Measurements from ENCODE around the gene PRR15L. TPM values are rescaled to one million over a fixed set of nuclear protein-coding genes. Genes with fewer than 3 reads are reported as not detected.
"Not testable (repeated sequence)": the region's sequence is repeated elsewhere in the genome, so short reads cannot be mapped to it uniquely, and the experiment has no call there.

Gene PRR15L
- total RNA-seq, 4 donors from 2014 or later: 111 to 230 (median 182) TPM

- no peak overlapping the region for H3K4me3 ChIP-seq
- H3K9me3 ChIP-seq: no peaks in the 10 kb centered on the region
- peaks cover 4 to 20% (median 13%) of the 10 kb centered on the region in 4 donors for H3K4me1 ChIP-seq
- 75 to 78% methylated on average over 3 to 5 of the region's 5 CpGs for WGBS, 2 donors (ENCODE audit: low coverage in 1 of 2)
- intact Hi-C loops (cut with DNase I; ENCODE audit: low total_unique reads): no loop called here
- TF ChIP-seq EP300 (IDR thresholded peaks at IDR 0.05; ENCODE audit: low read depth) (no peak), POLR2A (IDR thresholded peaks at IDR 0.05) (no peak), POLR2AphosphoS5 (IDR thresholded peaks at IDR 0.05) (no peak)
- TF ChIP-seq, protein P1, sequence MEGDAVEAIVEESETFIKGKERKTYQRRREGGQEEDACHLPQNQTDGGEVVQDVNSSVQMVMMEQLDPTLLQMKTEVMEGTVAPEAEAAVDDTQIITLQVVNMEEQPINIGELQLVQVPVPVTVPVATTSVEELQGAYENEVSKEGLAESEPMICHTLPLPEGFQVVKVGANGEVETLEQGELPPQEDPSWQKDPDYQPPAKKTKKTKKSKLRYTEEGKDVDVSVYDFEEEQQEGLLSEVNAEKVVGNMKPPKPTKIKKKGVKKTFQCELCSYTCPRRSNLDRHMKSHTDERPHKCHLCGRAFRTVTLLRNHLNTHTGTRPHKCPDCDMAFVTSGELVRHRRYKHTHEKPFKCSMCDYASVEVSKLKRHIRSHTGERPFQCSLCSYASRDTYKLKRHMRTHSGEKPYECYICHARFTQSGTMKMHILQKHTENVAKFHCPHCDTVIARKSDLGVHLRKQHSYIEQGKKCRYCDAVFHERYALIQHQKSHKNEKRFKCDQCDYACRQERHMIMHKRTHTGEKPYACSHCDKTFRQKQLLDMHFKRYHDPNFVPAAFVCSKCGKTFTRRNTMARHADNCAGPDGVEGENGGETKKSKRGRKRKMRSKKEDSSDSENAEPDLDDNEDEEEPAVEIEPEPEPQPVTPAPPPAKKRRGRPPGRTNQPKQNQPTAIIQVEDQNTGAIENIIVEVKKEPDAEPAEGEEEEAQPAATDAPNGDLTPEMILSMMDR (IDR thresholded peaks at IDR 0.05): no peak
- no peaks in the 10 kb centered on the region for H3K27me3 ChIP-seq
- DNase-seq: no peak
- no peaks in the 10 kb centered on the region for H3K36me3 ChIP-seq
- H3K27ac ChIP-seq: no peak overlapping the region
- in situ Hi-C loops (cut with MboI; ENCODE audit: low pct_ligation_motif_present in 1 of 4, low pct_unique_long_range_greater_than_20kb in 1 of 4, low sequenced_read_pairs in 3 of 4): no loop called here
Observed at GRCh38 chr17:47937941-47938340, 19.7 kb downstream of the PRR15L start.

- no peak overlapping the region for H3K4me3 ChIP-seq
- in situ Hi-C loops (cut with MboI; ENCODE audit: low pct_ligation_motif_present in 1 of 4, low pct_unique_long_range_greater_than_20kb in 1 of 4, low sequenced_read_pairs in 3 of 4) (no loop called here), intact Hi-C loops (cut with DNase I; ENCODE audit: low total_unique reads) (no loop called here)
- H3K27ac ChIP-seq: no peak overlapping the region
- H3K36me3 ChIP-seq: no peaks in the 10 kb centered on the region
- TF ChIP-seq POLR2A (IDR thresholded peaks at IDR 0.05) (no peak), POLR2AphosphoS5 (IDR thresholded peaks at IDR 0.05) (no peak), EP300 (IDR thresholded peaks at IDR 0.05; ENCODE audit: low read depth) (no peak)
- TF ChIP-seq, protein P1 (IDR thresholded peaks at IDR 0.05): no peak
- DNase-seq: no peak
- H3K9me3 ChIP-seq: no peaks in the 10 kb centered on the region
- peaks cover 0 to 7% (median 2%) of the 10 kb centered on the region in 4 donors for H3K4me1 ChIP-seq
- no peaks in the 10 kb centered on the region for H3K27me3 ChIP-seq
- WGBS, 2 donors (ENCODE audit: low coverage in 1 of 2): 71 to 78% methylated on average over 1 to 5 of the region's 5 CpGs
Observed at GRCh38 chr17:47935961-47936360, 21.7 kb downstream of the PRR15L start.

DNA sequence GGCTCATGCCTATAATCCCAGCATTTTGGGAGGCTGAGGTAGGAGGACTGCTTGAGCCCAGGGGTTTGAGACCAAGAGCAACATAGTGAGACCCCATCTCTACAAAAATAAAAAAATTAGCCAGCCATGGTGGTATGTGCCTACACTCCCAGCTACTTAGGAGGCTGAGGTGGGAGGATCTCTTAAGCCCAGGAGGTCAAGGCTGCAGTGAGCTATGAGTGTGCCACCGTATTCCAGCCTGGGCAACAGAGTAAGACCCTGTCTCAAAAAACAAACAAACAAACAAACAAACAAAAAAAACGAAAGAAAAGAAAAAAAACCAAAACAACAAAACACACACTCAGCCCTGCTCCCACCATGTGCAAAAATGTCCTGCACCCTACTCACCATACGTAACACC lies 22.2 kb downstream of the PRR15L start:
- H3K27me3 ChIP-seq; intact Hi-C loops (cut with DNase I; ENCODE audit: low total_unique reads); in situ Hi-C loops (cut with MboI; ENCODE audit: low pct_ligation_motif_present in 1 of 4, low pct_unique_long_range_greater_than_20kb in 1 of 4, low sequenced_read_pairs in 3 of 4): not testable (repeated sequence)

DNA sequence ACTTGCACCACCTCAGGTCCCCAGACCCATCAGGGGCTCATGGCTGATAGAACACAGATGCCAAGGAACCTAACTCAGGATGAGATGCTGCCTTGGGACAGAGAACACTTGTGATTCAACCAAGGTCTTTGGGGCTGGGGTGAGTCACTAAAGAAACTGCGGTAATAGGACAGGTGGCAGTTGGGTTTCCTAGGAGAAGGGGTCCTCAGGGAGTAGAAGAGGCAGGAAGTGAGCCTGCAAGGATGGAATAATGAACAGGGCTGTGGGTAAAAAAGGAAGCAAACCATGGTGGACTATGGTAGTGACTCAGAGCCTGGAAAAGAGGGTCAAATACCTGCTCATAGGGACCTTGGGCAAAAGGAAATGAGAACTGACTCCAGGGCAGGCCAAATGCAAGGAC lies 22.8 kb downstream of the PRR15L start:
- intact Hi-C loops (cut with DNase I; ENCODE audit: low total_unique reads) (no loop called here), in situ Hi-C loops (cut with MboI; ENCODE audit: low pct_ligation_motif_present in 1 of 4, low pct_unique_long_range_greater_than_20kb in 1 of 4, low sequenced_read_pairs in 3 of 4) (no loop called here)
- 100% methylated on average over 1 of the region's 1 CpG; no CpG with 5 or more reads in 1 of the 2 donors for WGBS, 2 donors (ENCODE audit: low coverage in 1 of 2)
- TF ChIP-seq, protein P1 (IDR thresholded peaks at IDR 0.05): no peak
- TF ChIP-seq POLR2AphosphoS5 (IDR thresholded peaks at IDR 0.05) (no peak), EP300 (IDR thresholded peaks at IDR 0.05; ENCODE audit: low read depth) (no peak), POLR2A (IDR thresholded peaks at IDR 0.05) (no peak)
- no peak for DNase-seq
- Histone ChIP-seq H3K27me3 (no peaks in the 10 kb centered on the region), H3K36me3 (no peaks in the 10 kb centered on the region), H3K4me1 (no peaks in the 10 kb centered on the region), H3K27ac (no peak overlapping the region), H3K4me3 (no peak overlapping the region), H3K9me3 (no peaks in the 10 kb centered on the region)

More for the DNA sequence above, 22.2 kb downstream of the PRR15L start:
- not testable (repeated sequence) for H3K4me1 ChIP-seq, DNase-seq, H3K9me3 ChIP-seq, H3K27ac ChIP-seq, H3K36me3 ChIP-seq, H3K4me3 ChIP-seq
- 62 to 72% methylated on average over 2 to 3 of the region's 3 CpGs for WGBS, 2 donors (ENCODE audit: low coverage in 1 of 2)

DNA sequence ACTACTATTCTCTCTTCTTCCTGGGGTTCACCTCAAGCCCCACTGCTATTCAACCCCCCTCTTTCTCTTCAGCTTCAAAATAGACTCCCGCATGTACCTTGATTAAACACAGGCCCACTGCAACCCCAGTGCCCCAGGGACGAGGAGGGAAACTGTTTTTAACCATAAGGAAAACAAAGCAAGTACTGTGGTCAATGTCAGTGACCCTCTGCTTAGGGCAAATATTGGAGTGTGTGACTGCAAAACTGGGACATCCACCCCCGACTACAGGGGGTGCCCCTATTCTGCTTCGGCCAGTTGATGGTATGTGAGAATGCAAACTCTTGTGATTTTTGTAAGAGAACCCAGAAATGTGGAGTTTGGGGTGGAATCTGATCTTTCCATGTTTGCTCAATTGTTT lies 25.8 kb downstream of the PRR15L start:
- intact Hi-C loops (cut with DNase I; ENCODE audit: low total_unique reads): no loop called here
- WGBS, 2 donors (ENCODE audit: low coverage in 1 of 2): 82 to 83% methylated on average over 2 to 4 of the region's 4 CpGs
- H3K4me3 ChIP-seq: no peak overlapping the region
- no peaks in the 10 kb centered on the region for H3K4me1 ChIP-seq
- DNase-seq: no peak
- peaks cover 0 to 3% (median 1%) of the 10 kb centered on the region in 4 donors for H3K36me3 ChIP-seq
- no peak for TF ChIP-seq EP300 (IDR thresholded peaks at IDR 0.05; ENCODE audit: low read depth)
- no peak for TF ChIP-seq POLR2A (IDR thresholded peaks at IDR 0.05)
- TF ChIP-seq, protein P1 (IDR thresholded peaks at IDR 0.05): no peak
- TF ChIP-seq POLR2AphosphoS5 (IDR thresholded peaks at IDR 0.05): no peak
- no peaks in the 10 kb centered on the region for H3K9me3 ChIP-seq
- no peaks in the 10 kb centered on the region for H3K27me3 ChIP-seq
- no peak overlapping the region for H3K27ac ChIP-seq
- in situ Hi-C loops (cut with MboI; ENCODE audit: low pct_ligation_motif_present in 1 of 4, low pct_unique_long_range_greater_than_20kb in 1 of 4, low sequenced_read_pairs in 3 of 4): no loop called here
